HepG2 (cell line): ENCODE results near the gene CAMTA2. TPM values are rescaled to one million over a fixed set of nuclear protein-coding genes. Genes with fewer than 3 reads are reported as not detected.
A peak's percentile ranks its signal among the peaks of the same experiment; 100 is the strongest.

ENCODE experiments used
- ATAC-seq: fragments of 200-7000 bp; cut with Tn5 transposase; 3 replicates; pipeline ENCODE4 v1.9.1; 2020; ENCODE audit warnings: mild to moderate bottlenecking, moderate library complexity
- Bru-seq: library from RNA; stranded (reverse); fragments of 400-500 nt; gene quantifications from one replicate; lab custom pipeline; 2021; lab: Mats Ljungman, UMichigan
- BruChase-seq, 2 experiments: library from RNA; stranded (reverse); fragments of 400-500 nt; gene quantifications; one replicate each; lab custom pipeline; 2021; lab: Mats Ljungman, UMichigan
- BruUV-seq: library from RNA; stranded (reverse); fragments of 400-500 nt; replicated peaks from 2 replicates; lab custom pipeline; 2021; lab: Mats Ljungman, UMichigan
- CTCF ChIA-PET: fragments of 300-600 bp; formaldehyde crosslinking; extraction: SDS; loops from one replicate; lab custom pipeline; 2021; ENCODE audit warnings: low total read pairs, inconsistent platforms, low intra/inter-chr PET ratio; lab: Yijun Ruan, JAX
- POLR2A ChIA-PET: fragments of 350-600 bp; sonication (Branson Sonifier 250); formaldehyde crosslinking; loops from one replicate; lab custom pipeline; 2020; ENCODE audit warnings: antibody characterized with exemption, inconsistent platforms; lab: Yijun Ruan, JAX
- DNase-seq: peaks from one replicate; pipeline ENCODE4 v3.0.0-alpha.2; 2015; ENCODE audit warnings: low spot score
- FAIRE-seq: peaks from 3 replicates; lab custom pipeline; 2011; peaks lifted over from hg19 to GRCh38; lab: Jason Lieb, UNC
- H2AFZ ChIP-seq: one replicate; pipeline ENCODE4 v1.6.1; 2011; ENCODE audit warnings: low read length, inconsistent platforms
- H3K27ac ChIP-seq: fragments of 300-600 bp; 3 replicates; pipeline ENCODE4 v1.8.0; 2011; ENCODE audit warnings: mixed run types, mild to moderate bottlenecking, mixed read lengths, low read length, inconsistent platforms; ENCODE audit not compliant: insufficient read depth; ENCODE audit errors: extremely low read length
- H3K27me3 ChIP-seq, 2 experiments: fragments of 200-600 bp in 1 of 2; 2 replicates in 1 of 2; 3 replicates in 1 of 2; pipeline versions ENCODE4 v1.6.0 to v1.8.0; 2011; ENCODE audit warnings: low read length in 2 of 2, mild to moderate bottlenecking in 2 of 2, moderate library complexity in 2 of 2, inconsistent platforms in 1 of 2; ENCODE audit not compliant: insufficient read depth in 2 of 2, control insufficient read depth in 1 of 2
- H3K36me3 ChIP-seq, 2 experiments: fragments of 200-600 bp in 1 of 2; replicated peaks in 1 of 2; 2 replicates in 1 of 2; 3 replicates in 1 of 2; pipeline versions ENCODE4 v1.5.1 to v1.8.0; 2011; ENCODE audit warnings: low read length in 2 of 2, inconsistent platforms in 1 of 2; ENCODE audit not compliant: insufficient read depth in 2 of 2, control insufficient read depth in 1 of 2
- H3K4me1 ChIP-seq: 2 replicates; pipeline ENCODE4 v1.5.1; 2012; ENCODE audit warnings: low read length, inconsistent platforms; ENCODE audit not compliant: insufficient read depth
- H3K4me2 ChIP-seq: 2 replicates; pipeline ENCODE4 v1.6.0; 2011; ENCODE audit warnings: low read depth, low read length, inconsistent platforms
- H3K4me3 ChIP-seq, 3 experiments: fragments of 200-600 bp in 1 of 3; sonication (generic), shearing (Covaris generic) in 1 of 3; replicated peaks in 1 of 3; 2 replicates each; pipeline ENCODE4 v1.5.1; 2011 to 2016; ENCODE audit warnings: low read length in 3 of 3, inconsistent platforms in 2 of 3, low read depth in 2 of 3, mild to moderate bottlenecking in 2 of 3, control low read depth in 1 of 3, mixed read lengths in 1 of 3; ENCODE audit not compliant: insufficient read depth in 1 of 3
- H3K79me2 ChIP-seq: one replicate; pipeline ENCODE4 v1.6.1; 2011; ENCODE audit warnings: low read length, inconsistent platforms; ENCODE audit not compliant: insufficient read depth
- H3K9ac ChIP-seq: 2 replicates; pipeline ENCODE4 v1.6.0; 2011; ENCODE audit warnings: mild to moderate bottlenecking, low read depth, low read length, inconsistent platforms; ENCODE audit not compliant: insufficient read depth
- H3K9me3 ChIP-seq: 2 replicates; pipeline ENCODE4 v1.5.1; 2012; ENCODE audit warnings: mild to moderate bottlenecking, low read length
- H4K20me1 ChIP-seq: 2 replicates; pipeline ENCODE4 v1.6.0; 2011; ENCODE audit warnings: inconsistent platforms, mild to moderate bottlenecking, low read length, moderate library complexity; ENCODE audit not compliant: insufficient read depth
- ATF3 ChIP-seq: sonication (generic); formaldehyde crosslinking; IDR thresholded peaks from 2 replicates; pipeline ENCODE4 v1.4.0; 2020; ENCODE audit warnings: missing genetic modification reagents
- ATF7-NPFF ChIP-seq: sonication (generic); formaldehyde crosslinking; IDR thresholded peaks from 2 replicates; pipeline ENCODE4 v1.8.1; 2023; ENCODE audit warnings: mild to moderate bottlenecking, low read depth, missing genetic modification reagents, moderate library complexity
- FOXA1 ChIP-seq, 2 experiments: fragments of 450-650 bp in 1 of 2; sonication (generic) in 1 of 2; formaldehyde crosslinking in 1 of 2; IDR thresholded peaks; 2 replicates each; pipeline versions ENCODE4 v1.4.0 to v1.6.1; 2016 to 2020; ENCODE audit warnings: missing genetic modification reagents in 1 of 2
- FOXK2 ChIP-seq: fragments of 450-650 bp; IDR thresholded peaks from 2 replicates; pipeline ENCODE4 v1.6.1; 2016
- KAT8 ChIP-seq: IDR thresholded peaks from 2 replicates; pipeline ENCODE4 v1.6.1; 2016; ENCODE audit warnings: missing genetic modification reagents, missing compliant biosample characterization
- RFX5 ChIP-seq: IDR thresholded peaks from 2 replicates; pipeline ENCODE4 v1.6.1; 2011; ENCODE audit warnings: low read depth, low read length, improper control_type of control experiment
- ZBTB7A ChIP-seq: sonication (generic); formaldehyde crosslinking; IDR thresholded peaks from 2 replicates; pipeline ENCODE4 v1.8.0; 2022; ENCODE audit warnings: mild to moderate bottlenecking, missing genetic modification reagents
- ZNF430 ChIP-seq: sonication (generic); formaldehyde crosslinking; IDR thresholded peaks from 2 replicates; pipeline ENCODE4 v1.9.0; 2021; ENCODE audit warnings: mild to moderate bottlenecking, missing genetic modification reagents
- ZNF496 ChIP-seq: sonication (generic); formaldehyde crosslinking; IDR thresholded peaks from 2 replicates; pipeline ENCODE4 v1.8.1; 2023; ENCODE audit warnings: mild to moderate bottlenecking, moderate library complexity, missing genetic modification reagents; ENCODE audit not compliant: insufficient replicate concordance
- WGBS: methylation state at CpG from one replicate; pipeline ENCODE4 v1.1.6; 2017; ENCODE audit warnings: low lambda C conversion rate; 5-methylcytosine and 5-hydroxymethylcytosine counted together
- in situ Hi-C: cut with HindIII; loops from 2 replicates; pipeline ENCODE4 v1.10.0; 2017; ENCODE audit warnings: low pct_unique_long_range_greater_than_20kb; ENCODE audit not compliant: extremely low pct_ligation_motif_present
- intact Hi-C: fragments of 100-400 bp; cut with micrococcal nuclease; formaldehyde crosslinking; loops from one replicate; pipeline ENCODE4 v1.10.0; 2022; ENCODE audit not compliant: unreplicated experiment
- long read RNA-seq, 2 experiments: library from RNA in 1 of 2; library from polyadenylated mRNA in 1 of 2; stranded (forward) in 1 of 2; unstranded in 1 of 2; transcript quantifications; one replicate each; pipeline ENCODE4 v2.0.0, GENCODE V29; 2019 to 2022
- polyA minus RNA-seq, 3 experiments: library from RNA; depleted of rRNA, polyadenylated mRNA; stranded (reverse); fragments of >200 nt; gene quantifications; 2 replicates each; pipeline ENCODE4 v1.2.3, GENCODE V29; 2011; ENCODE audit warnings: low replicate concordance in 1 of 3
- polyA plus RNA-seq, 8 experiments: library from polyadenylated mRNA; depleted of rRNA in 3 of 8; stranded (reverse) in 7 of 8; unstranded in 1 of 8; fragments of >200 nt; fragmentation: Illumina TruSeq in 4 of 8; extraction: Trizol in 4 of 8; gene quantifications; 2 replicates each; pipeline versions ENCODE4 v1.2.1 to v1.2.3, GENCODE V29; 2011 to 2016; ENCODE audit warnings: low read depth in 4 of 8, missing spikeins in 1 of 8, mixed read lengths in 1 of 8; ENCODE audit not compliant: insufficient read depth in 1 of 8
- total RNA-seq, 5 experiments: library from RNA; depleted of rRNA; stranded (reverse); fragments of >200 nt; fragmentation: Illumina TruSeq; extraction: Trizol; gene quantifications; 2 replicates each; pipeline ENCODE4 v1.2.3, GENCODE V29; 2016; ENCODE audit warnings: low read depth in 1 of 5
- TF ChIP-seq, protein P1 (sequence below): IDR thresholded peaks from 2 replicates; pipeline ENCODE4 v1.6.1; 2016; ENCODE audit warnings: low read depth, control low read depth

The CAMTA2 gene, protein sequence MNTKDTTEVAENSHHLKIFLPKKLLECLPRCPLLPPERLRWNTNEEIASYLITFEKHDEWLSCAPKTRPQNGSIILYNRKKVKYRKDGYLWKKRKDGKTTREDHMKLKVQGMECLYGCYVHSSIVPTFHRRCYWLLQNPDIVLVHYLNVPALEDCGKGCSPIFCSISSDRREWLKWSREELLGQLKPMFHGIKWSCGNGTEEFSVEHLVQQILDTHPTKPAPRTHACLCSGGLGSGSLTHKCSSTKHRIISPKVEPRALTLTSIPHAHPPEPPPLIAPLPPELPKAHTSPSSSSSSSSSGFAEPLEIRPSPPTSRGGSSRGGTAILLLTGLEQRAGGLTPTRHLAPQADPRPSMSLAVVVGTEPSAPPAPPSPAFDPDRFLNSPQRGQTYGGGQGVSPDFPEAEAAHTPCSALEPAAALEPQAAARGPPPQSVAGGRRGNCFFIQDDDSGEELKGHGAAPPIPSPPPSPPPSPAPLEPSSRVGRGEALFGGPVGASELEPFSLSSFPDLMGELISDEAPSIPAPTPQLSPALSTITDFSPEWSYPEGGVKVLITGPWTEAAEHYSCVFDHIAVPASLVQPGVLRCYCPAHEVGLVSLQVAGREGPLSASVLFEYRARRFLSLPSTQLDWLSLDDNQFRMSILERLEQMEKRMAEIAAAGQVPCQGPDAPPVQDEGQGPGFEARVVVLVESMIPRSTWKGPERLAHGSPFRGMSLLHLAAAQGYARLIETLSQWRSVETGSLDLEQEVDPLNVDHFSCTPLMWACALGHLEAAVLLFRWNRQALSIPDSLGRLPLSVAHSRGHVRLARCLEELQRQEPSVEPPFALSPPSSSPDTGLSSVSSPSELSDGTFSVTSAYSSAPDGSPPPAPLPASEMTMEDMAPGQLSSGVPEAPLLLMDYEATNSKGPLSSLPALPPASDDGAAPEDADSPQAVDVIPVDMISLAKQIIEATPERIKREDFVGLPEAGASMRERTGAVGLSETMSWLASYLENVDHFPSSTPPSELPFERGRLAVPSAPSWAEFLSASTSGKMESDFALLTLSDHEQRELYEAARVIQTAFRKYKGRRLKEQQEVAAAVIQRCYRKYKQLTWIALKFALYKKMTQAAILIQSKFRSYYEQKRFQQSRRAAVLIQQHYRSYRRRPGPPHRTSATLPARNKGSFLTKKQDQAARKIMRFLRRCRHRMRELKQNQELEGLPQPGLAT
- total RNA-seq (2016; rRNA removed; fragmentation: Illumina TruSeq; extraction: Trizol) (4.0 and 4.1 TPM in 2 replicates), polyA plus RNA-seq (2011; rRNA removed) (7.1 and 8.9 TPM in 2 replicates), polyA minus RNA-seq (2011; rRNA and poly(A)+ RNA removed; ENCODE audit: low replicate concordance) (13.3 and 14.6 TPM in 2 replicates), Bru-seq, nascent RNA (percentile 50 among the genes with signal in this experiment), BruChase-seq, experiment 1, labeled RNA remaining after a 6-hour chase (percentile 66 among the genes with signal in this experiment), BruChase-seq, experiment 2, labeled RNA remaining after a 2-hour chase (percentile 55 among the genes with signal in this experiment)
- 3.3 and 4.0 TPM in 2 replicates for total RNA-seq (2016; cell fraction: cytosol; rRNA removed; fragmentation: Illumina TruSeq; extraction: Trizol; ENCODE audit: low read depth)
- total RNA-seq (2016; cell fraction: insoluble cytoplasmic fraction; rRNA removed; fragmentation: Illumina TruSeq; extraction: Trizol) = 2.2 and 3.5 TPM in 2 replicates
- 5.1 and 5.5 TPM in 2 replicates for total RNA-seq (2016; cell fraction: membrane; rRNA removed; fragmentation: Illumina TruSeq; extraction: Trizol)
- total RNA-seq (2016; cell fraction: nucleus; rRNA removed; fragmentation: Illumina TruSeq; extraction: Trizol) = 4.3 TPM in 2 replicates
- 2.3 and 3.4 TPM in 2 replicates for polyA plus RNA-seq (2011; cell fraction: cytosol; rRNA removed)
- polyA plus RNA-seq (2011; cell fraction: nucleus; rRNA removed) = 43.3 and 56.3 TPM in 2 replicates
- polyA plus RNA-seq (2012) = 14.9 and 15.5 TPM in 2 replicates
- polyA plus RNA-seq (2016; cell fraction: cytosol; fragmentation: Illumina TruSeq; extraction: Trizol; ENCODE audit: low read depth) = 6.5 and 6.8 TPM in 2 replicates
- polyA plus RNA-seq (2016; cell fraction: insoluble cytoplasmic fraction; fragmentation: Illumina TruSeq; extraction: Trizol; ENCODE audit: low read depth) = 8.3 and 11.9 TPM in 2 replicates
- 12.2 and 12.5 TPM in 2 replicates for polyA plus RNA-seq (2016; cell fraction: membrane; fragmentation: Illumina TruSeq; extraction: Trizol; ENCODE audit: low read depth)
- 40.0 and 44.3 TPM in 2 replicates for polyA plus RNA-seq (2016; cell fraction: nucleus; fragmentation: Illumina TruSeq; extraction: Trizol; ENCODE audit: insufficient read depth, low read depth)
- polyA minus RNA-seq (2011; cell fraction: cytosol; rRNA and poly(A)+ RNA removed) = 5.4 and 6.2 TPM in 2 replicates
- polyA minus RNA-seq (2011; cell fraction: nucleus; rRNA and poly(A)+ RNA removed) = 6.8 and 10.8 TPM in 2 replicates
- long read RNA-seq, experiment 1, partial matches to known transcripts = 1 of 2 reads
- long read RNA-seq, experiment 1, other reads (novel, unspliced or antisense) = 1 of 2 reads
- long read RNA-seq, experiment 2, transcript CAMTA2-210 (3 exons, 764 nt) = major isoform, 19 of 61 reads
- long read RNA-seq, experiment 2, transcript CAMTA2-206 (2 exons, 856 nt) = minor isoform, 8 of 61 reads
- long read RNA-seq, experiment 2, partial matches to known transcripts = 16 of 61 reads
- long read RNA-seq, experiment 2, other reads (novel, unspliced or antisense) = 18 of 61 reads

DNA sequence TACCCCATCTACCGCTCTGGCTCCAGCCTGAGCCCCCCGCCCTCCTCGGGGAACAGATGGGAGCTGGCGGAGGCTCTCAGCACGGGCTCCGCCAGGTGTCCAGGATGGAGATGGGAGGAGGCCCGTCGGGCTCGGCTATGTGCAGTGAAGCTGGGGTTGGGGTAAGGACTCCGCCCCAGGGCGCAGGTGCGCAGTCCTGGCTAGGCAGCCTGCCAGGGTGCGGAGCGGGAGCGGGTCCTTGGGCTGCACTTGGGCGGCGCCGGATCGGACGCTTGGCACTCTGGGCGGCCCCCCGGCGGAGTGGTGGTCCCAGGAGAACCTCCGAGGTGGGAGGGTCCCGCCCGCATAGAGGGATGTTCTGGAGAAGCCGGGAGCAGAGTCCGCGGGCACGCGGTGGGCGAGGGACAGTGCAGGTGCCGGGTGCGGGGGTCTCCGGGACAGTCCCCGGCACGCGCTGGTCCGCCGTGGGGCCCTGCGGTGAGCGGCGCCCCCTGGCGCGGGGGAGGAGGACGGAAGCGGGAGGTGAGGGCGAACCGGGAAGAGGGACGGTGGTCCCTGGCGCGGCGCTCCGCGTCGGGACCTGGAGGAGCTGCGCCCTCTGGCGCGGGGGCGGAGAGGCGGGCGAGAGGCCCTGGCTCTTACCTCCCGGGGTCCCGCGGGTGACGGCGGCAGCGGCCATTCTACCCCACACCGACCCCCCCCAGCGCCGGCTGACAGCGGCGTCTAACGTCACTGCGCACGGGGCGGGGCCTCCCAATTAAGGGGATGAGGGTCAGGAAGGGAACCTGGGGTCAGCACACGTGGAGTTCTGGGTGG, at the start of gene CAMTA2:
Gene CAMTA2 (minus strand): TSS at position 725 of the 816 bp plus-strand sequence. CDS start 1,453 bp downstream, outside the sequence.
- Histone ChIP-seq H3K79me2 (no peaks in the 10 kb centered on the region), H3K4me3 (peak within 1 kb of the TSS; percentile 80 to 87 (median 84)), H3K27me3 (no peaks in the 10 kb centered on the region), H3K4me2 (peak within 1 kb of the TSS; percentile 94), H4K20me1 (no peaks in the 10 kb centered on the region), H3K27ac (peak within 1 kb of the TSS; percentile 55), H2AFZ (no peak within 1 kb of the TSS), H3K9ac (peak within 1 kb of the TSS; percentile 70), H3K9me3 (no peaks in the 10 kb centered on the region), H3K36me3 (peaks cover 0 to 3% of the 10 kb centered on the region in 2 experiments; a peak in 2 of 5 replicates), H3K4me1 (peaks cover 30% of the 10 kb centered on the region)
- ChIA-PET POLR2A (interaction anchor here (0.7 to 5.6 kb wide), 10 partner anchors 9 to 78 kb away, joined by 3 to 78 read pairs (median 4); partner anchors contain the start of genes INCA1, KIF1C, RNF167 and SLC25A11), CTCF (interaction anchor here (1.2 to 2.0 kb wide), 2 partner anchors 75 to 78 kb away, joined by 3 to 7 read pairs; no protein-coding TSS in a partner anchor)
- WGBS = 1% methylated on average over 17 of the region's 78 CpGs
- intact Hi-C loops = loop anchor here (2.0 kb wide), 1 partner anchor 76 kb away; no protein-coding TSS in a partner anchor
- FAIRE-seq = no peak
- ATAC-seq = peak; percentile 79
- in situ Hi-C loops = no loop called here
- DNase-seq = peak; percentile 72
- no TSS peak for BruUV-seq
- TF ChIP-seq ATF3 (CRISPR knock-in tag) (peak; percentile 49), KAT8 (peak; percentile 87), FOXK2 (no peak), ZBTB7A (CRISPR knock-in tag) (peak; percentile 96), FOXA1 (IDR thresholded peaks at IDR 0.05) (no peak), FOXA1 (CRISPR knock-in tag; IDR thresholded peaks at IDR 0.05) (no peak), ATF7-NPFF (CRISPR knock-in tag) (peak; percentile 59; the same call in 1 of the 2 replicates), ZNF430 (peak; percentile 50; the same call in 1 of the 2 replicates), ZNF496 (CRISPR knock-in tag) (no peak), RFX5 (no peak)
- TF ChIP-seq, protein P1, sequence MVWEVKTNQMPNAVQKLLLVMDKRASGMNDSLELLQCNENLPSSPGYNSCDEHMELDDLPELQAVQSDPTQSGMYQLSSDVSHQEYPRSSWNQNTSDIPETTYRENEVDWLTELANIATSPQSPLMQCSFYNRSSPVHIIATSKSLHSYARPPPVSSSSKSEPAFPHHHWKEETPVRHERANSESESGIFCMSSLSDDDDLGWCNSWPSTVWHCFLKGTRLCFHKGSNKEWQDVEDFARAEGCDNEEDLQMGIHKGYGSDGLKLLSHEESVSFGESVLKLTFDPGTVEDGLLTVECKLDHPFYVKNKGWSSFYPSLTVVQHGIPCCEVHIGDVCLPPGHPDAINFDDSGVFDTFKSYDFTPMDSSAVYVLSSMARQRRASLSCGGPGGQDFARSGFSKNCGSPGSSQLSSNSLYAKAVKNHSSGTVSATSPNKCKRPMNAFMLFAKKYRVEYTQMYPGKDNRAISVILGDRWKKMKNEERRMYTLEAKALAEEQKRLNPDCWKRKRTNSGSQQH = peak; percentile 93
